GM23248 (cell line): ENCODE measurements around the gene GPER1.

Experiments
- EZH2 ChIP-seq: fragments of 200-600 bp; sonication (generic); IDR thresholded peaks from 2 replicates; pipeline ENCODE4 v1.6.1; 2018; ENCODE audit warnings: antibody characterized with exemption, mild to moderate bottlenecking; ENCODE audit not compliant: insufficient read depth, poor library complexity, severe bottlenecking
- EZH2phosphoT487 ChIP-seq: fragments of 200-600 bp; sonication (generic); IDR thresholded peaks from 2 replicates; pipeline ENCODE4 v1.6.1; 2018; ENCODE audit warnings: antibody characterized with exemption, moderate library complexity, mild to moderate bottlenecking, low read depth; ENCODE audit not compliant: insufficient read depth

DNA sequence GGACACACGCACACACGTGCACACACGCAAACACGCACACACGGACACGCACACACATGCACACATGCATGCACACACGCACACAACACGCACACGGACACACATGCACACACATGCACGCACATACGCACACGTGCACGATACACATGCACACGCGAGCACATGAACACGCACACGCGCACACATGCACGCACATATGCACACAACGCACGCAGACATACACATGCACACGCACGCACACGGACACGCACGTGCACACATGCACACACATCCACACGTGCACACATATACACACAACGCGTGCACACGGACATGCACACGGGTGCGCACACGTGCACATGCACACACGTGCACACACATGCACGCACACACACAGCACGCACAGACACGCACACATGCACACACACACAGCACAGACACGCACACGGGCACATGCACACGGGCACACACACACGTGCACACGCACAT lies 17.3 kb upstream of the GPER1 start:
- TF ChIP-seq EZH2phosphoT487 (no peak), EZH2 (no peak)
